ENCODE data around the gene ATP6V1C2. TPM values are rescaled to one million over a fixed set of nuclear protein-coding genes. Genes with fewer than 3 reads are reported as not detected.

ATP6V1C2 gene

GRCh38 chr2:10833021-10833420 is 111.6 kb downstream of the ATP6V1C2 start:
- no peaks in the 10 kb centered on the region for H3K79me2 ChIP-seq (ENCODE audit: control insufficient read depth, insufficient read depth, low read length)
- no peak overlapping the region for H2AK5ac ChIP-seq (ENCODE audit: low read length)
- H3K9ac ChIP-seq (ENCODE audit: low read length), result no peak overlapping the region
- H3K23ac ChIP-seq (ENCODE audit: low read length), result no peak overlapping the region
- no CpG with 5 or more reads among the region's 10 CpGs for WGBS (ENCODE audit: extremely low coverage, insufficient coverage, low lambda C conversion rate)
- H3K4me1 ChIP-seq (ENCODE audit: control insufficient read depth, low read depth, low read length), result peaks cover 4% of the 10 kb centered on the region
- H2BK15ac ChIP-seq (replicated peaks; ENCODE audit: low read depth), result no peak overlapping the region
- no peak overlapping the region for H4K5ac ChIP-seq (ENCODE audit: low read length)
- no peak overlapping the region for H3K4me2 ChIP-seq (ENCODE audit: low read length)
- H3K27ac ChIP-seq (ENCODE audit: low read depth, low read length), result no peak overlapping the region
- H3K4ac ChIP-seq (ENCODE audit: low read depth, low read length), result no peak overlapping the region
- H3K79me1 ChIP-seq (ENCODE audit: low read length), result no peaks in the 10 kb centered on the region
- H2BK120ac ChIP-seq (ENCODE audit: low read depth, low read length), result no peak overlapping the region
- H2BK5ac ChIP-seq (ENCODE audit: low read length), result no peak overlapping the region
- no peak overlapping the region for H4K8ac ChIP-seq (ENCODE audit: low read depth, low read length)
- no peak overlapping the region for H3K56ac ChIP-seq (ENCODE audit: low read length)
- no peak overlapping the region for H3K4me3 ChIP-seq (ENCODE audit: low read length)
- H3K18ac ChIP-seq (ENCODE audit: low read length), result no peak overlapping the region
- no peaks in the 10 kb centered on the region for H3K27me3 ChIP-seq (ENCODE audit: insufficient read depth, low read length, poor library complexity)
- DNase-seq, result no peak
- no peaks in the 10 kb centered on the region for H3K36me3 ChIP-seq (ENCODE audit: control insufficient read depth, insufficient read depth, low read length)

- Histone ChIP-seq H3K18ac (ENCODE audit: low read length) (no peak overlapping the region), H2BK120ac (ENCODE audit: low read depth, low read length) (no peak overlapping the region), H2BK5ac (ENCODE audit: low read length) (no peak overlapping the region), H3K79me1 (ENCODE audit: low read length) (no peaks in the 10 kb centered on the region), H3K4ac (ENCODE audit: low read depth, low read length) (no peak overlapping the region), H3K4me2 (ENCODE audit: low read length) (no peak overlapping the region), H3K36me3 (ENCODE audit: control insufficient read depth, insufficient read depth, low read length) (no peaks in the 10 kb centered on the region), H3K4me3 (ENCODE audit: low read length) (no peak overlapping the region), H3K4me1 (ENCODE audit: control insufficient read depth, low read depth, low read length) (peaks cover 4% of the 10 kb centered on the region), H4K5ac (ENCODE audit: low read length) (no peak overlapping the region), H2BK15ac (replicated peaks; ENCODE audit: low read depth) (no peak overlapping the region), H4K8ac (ENCODE audit: low read depth, low read length) (no peak overlapping the region), H3K27me3 (ENCODE audit: insufficient read depth, low read length, poor library complexity) (no peaks in the 10 kb centered on the region), H3K9ac (ENCODE audit: low read length) (no peak overlapping the region), H3K79me2 (ENCODE audit: control insufficient read depth, insufficient read depth, low read length) (no peaks in the 10 kb centered on the region), H3K23ac (ENCODE audit: low read length) (no peak overlapping the region), H3K56ac (ENCODE audit: low read length) (peak overlapping the region; percentile 15), H2AK5ac (ENCODE audit: low read length) (no peak overlapping the region), H3K27ac (ENCODE audit: low read depth, low read length) (no peak overlapping the region)
- DNase-seq, result no peak
- WGBS (ENCODE audit: extremely low coverage, insufficient coverage, low lambda C conversion rate), result no CpG with 5 or more reads among the region's 8 CpGs
Measured at GRCh38 chr2:10834068-10834655, 112.7 kb downstream of the ATP6V1C2 start.

Small RNAs within 50 kb of the gene (small RNA-seq; reads per million reads assigned to genes)
- gene RNU7-138P (ENCODE audit: insufficient read depth) (not detected), gene RNU7-176P (ENCODE audit: insufficient read depth) (not detected)
